NCI-H128 (cell line): ENCODE results near the gene ABO.
"Not testable (repeated sequence)": the region's sequence is repeated elsewhere in the genome, so short reads cannot be mapped to it uniquely, and the experiment has no call there.

ENCODE experiments used
- DNase-seq: peaks from one replicate; lab custom pipeline; 2025; ENCODE audit not compliant: unreplicated experiment; lab: John Stamatoyannopoulos, UW

ABO gene

GRCh38 chr9:133205996-133206931, 68.7 kb downstream of the ABO start:
- DNase-seq = no peak

GRCh38 chr9:133205481-133205887, 69.5 kb downstream of the ABO start:
- DNase-seq = not testable (repeated sequence)
